ENCODE measurements around the gene EFCAB13.

GRCh38 chr17:47287068-47287467 lies 36.7 kb upstream of the EFCAB13 start:
- TF ChIP-seq CTCF (IDR thresholded peaks at IDR 0.05; ENCODE audit: low read depth, low read length) (no peak), POLR2A (IDR thresholded peaks at IDR 0.05; ENCODE audit: extremely low read depth, insufficient read length) (no peak)

Data from NB4 (cell line).